Stimulated activated CD8-positive, alpha-beta memory T cell treated with anti-CD3 and anti-CD28 coated beads, Interleukin-12 subunit alpha, Interleukin-12 subunit beta, amount 100 ng/mL, for 1 hour (primary cell): ENCODE data around the gene PCDHGB4.
"Not testable (repeated sequence)": the region's sequence is repeated elsewhere in the genome, so short reads cannot be mapped to it uniquely, and the experiment has no call there.

Experiments used
- DNase-seq: peaks from one replicate; pipeline ENCODE4 v3.0.0-alpha.2; 2020; ENCODE audit warnings: low read depth

The PCDHGB4 gene

GRCh38 chr5:141387557-141388311 is at the start of gene PCDHGB4:
PCDHGB4 (plus strand) TSS chr5:141387698; CDS start chr5:141387885, 187 bp downstream.
- not testable (repeated sequence) for DNase-seq

GRCh38 chr5:141338538-141339306 is 48.8 kb upstream of the PCDHGB4 start, which contains the start of gene PCDHGA2:
PCDHGA2 (plus strand) TSS chr5:141338760.
- DNase-seq, result no peak

DNA sequence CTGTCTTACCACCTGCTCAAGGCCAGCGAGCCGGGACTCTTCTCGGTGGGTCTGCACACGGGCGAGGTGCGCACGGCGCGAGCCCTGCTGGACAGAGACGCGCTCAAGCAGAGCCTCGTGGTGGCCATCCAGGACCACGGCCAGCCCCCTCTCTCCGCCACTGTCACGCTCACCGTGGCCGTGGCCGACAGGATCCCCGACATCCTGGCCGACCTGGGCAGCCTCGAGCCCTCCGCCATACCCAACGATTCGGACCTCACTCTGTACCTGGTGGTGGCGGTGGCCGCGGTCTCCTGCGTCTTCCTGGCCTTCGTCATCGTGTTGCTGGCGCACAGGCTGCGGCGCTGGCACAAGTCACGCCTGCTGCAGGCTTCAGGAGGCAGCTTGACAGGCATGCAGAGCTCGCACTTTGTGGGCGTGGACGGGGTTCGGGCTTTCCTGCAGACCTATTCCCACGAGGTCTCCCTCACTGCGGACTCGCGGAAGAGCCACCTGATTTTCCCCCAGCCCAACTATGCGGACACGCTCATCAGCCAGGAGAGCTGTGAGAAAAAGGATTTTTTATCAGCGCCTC is 46.6 kb upstream of the PCDHGB4 start:
- not testable (repeated sequence) for DNase-seq

- no peak for DNase-seq
These were observed 44.7 kb upstream of the PCDHGB4 start for GRCh38 chr5:141342773-141343172.

DNA sequence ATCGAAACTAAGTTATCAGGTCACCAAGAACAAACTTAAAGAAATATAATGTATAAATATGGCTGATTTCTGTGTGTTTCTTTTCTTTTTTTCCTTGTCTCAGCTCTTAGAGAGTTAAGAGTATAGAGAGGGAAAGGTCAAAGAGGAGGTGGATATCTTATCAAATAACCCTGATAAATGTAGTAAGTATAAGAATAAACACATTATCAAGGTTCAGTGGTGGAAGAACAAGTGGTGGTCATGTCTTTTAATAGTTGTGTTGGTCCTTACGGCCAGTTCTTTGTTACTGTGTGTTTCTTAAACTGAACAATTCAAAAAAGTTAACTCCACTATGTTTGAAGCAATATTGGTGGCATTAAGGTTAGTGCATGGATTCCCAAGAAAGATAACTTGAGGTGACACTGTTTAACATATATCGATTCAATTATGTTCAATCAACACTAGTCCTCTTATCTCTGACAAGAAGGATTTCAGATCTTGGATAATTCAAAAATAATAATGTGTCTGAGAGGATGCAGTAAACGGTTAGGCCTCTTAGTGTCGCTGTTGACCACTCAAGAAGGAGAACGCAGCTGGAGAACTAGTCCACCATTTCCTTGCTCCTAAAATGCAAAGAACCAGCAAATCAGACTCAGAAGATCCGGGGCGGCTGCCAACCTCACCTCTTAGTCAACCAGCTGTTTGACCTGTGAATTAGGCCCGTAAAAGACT is 44.1 kb upstream of the PCDHGB4 start, which contains the start of gene PCDHGA3:
Gene PCDHGA3, plus strand, starts transcription at position 588 of the 711 bp plus-strand sequence. CDS start 205 bp downstream, outside the sequence.
- no peak for DNase-seq

DNA sequence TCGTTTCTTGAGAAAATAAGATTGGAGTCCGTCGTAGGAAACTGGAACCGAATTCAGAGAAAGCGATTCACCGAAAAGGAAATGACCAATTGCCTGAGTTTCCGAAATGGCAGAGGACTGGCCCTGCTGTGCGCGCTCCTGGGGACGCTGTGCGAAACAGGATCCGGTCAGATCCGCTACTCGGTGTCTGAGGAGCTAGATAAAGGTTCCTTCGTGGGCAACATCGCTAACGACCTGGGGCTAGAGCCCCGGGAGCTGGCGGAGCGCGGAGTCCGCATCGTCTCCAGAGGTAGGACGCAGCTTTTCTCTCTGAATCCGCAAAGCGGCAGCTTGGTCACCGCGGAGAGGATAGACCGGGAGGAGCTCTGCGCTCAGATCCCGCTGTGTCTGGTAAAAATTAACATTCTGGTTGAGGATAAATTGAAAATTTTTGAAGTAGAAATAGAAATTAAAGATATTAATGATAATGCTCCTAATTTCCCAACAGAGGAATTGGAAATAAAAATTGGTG is 43.5 kb upstream of the PCDHGB4 start:
- no peak for DNase-seq

DNA sequence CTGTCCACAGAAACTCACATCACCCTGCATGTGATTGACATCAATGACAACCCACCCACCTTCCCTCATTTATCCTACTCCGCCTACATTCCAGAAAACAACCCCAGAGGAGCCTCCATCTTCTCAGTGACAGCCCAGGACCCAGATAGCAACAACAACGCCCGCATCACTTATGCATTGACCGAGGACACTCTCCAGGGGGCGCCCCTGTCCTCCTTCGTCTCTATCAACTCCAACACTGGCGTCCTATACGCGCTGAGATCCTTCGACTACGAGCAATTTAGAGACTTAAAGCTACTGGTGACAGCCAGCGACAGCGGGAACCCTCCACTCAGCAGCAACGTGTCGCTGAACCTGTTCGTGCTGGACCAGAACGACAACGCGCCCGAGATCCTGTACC is 42.2 kb upstream of the PCDHGB4 start:
- DNase-seq, result no peak

- not testable (repeated sequence) for DNase-seq
These were observed 41.5 kb upstream of the PCDHGB4 start for GRCh38 chr5:141346017-141346416.

- no peak for DNase-seq
These were observed 37.4 kb upstream of the PCDHGB4 start, which contains the start of gene PCDHGB1 for GRCh38 chr5:141349917-141350619. PCDHGB1 (plus strand) TSS chr5:141350099; CDS start chr5:141350261, 162 bp downstream.

GRCh38 chr5:141351591-141351990 is 35.9 kb upstream of the PCDHGB4 start:
- no peak for DNase-seq

DNA sequence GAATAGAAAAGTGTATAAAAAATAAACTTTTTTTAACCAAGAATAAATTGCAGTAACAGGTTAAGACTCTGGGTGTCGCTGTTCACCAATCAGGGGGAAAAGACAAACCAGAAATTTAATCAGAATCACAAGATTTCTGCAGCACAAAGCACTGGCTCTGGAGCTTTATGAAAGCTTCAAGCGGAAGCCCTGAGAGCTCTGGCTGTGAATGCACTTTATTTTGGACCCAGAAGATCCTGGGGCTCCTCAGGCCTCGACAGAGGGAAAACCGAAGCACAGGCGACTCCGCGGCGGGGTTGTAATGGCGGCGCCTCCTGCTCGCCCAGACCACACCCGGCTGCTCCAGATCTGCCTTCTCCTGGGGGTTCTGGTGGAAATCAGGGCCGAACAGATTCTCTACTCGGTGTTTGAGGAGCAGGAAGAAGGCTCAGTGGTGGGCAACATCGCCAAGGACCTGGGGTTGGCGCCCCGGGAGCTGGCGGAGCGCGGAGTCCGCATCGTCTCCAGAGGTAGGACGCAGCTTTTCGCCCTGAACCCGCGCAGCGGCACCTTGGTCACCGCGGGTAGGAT is 32.5 kb upstream of the PCDHGB4 start, which contains the start of gene PCDHGA4:
Gene PCDHGA4, plus strand, starts transcription at position 122 of the 570 bp plus-strand sequence. Its CDS starts 87 bp downstream, at position 209.
- no peak for DNase-seq

GRCh38 chr5:141355641-141356040 is 31.9 kb upstream of the PCDHGB4 start:
- DNase-seq, result no peak

GRCh38 chr5:141356133-141356532 is 31.4 kb upstream of the PCDHGB4 start:
- no peak for DNase-seq

DNA sequence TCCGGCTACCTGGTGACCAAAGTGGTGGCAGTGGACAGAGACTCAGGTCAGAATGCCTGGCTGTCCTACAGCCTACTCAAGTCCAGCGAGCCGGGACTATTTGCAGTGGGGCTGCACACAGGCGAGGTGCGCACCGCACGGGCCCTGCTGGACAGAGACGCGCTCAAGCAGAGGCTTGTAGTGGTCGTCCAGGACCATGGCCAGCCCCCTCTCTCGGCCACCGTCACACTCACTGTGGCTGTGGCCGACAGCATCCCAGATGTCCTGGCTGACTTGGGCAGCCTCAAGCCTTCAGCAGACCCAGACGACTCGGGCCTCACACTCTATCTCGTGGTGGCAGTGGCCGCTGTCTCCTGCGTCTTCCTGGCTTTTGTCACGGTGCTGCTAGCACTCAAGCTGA is 30.5 kb upstream of the PCDHGB4 start:
- no peak for DNase-seq

DNA sequence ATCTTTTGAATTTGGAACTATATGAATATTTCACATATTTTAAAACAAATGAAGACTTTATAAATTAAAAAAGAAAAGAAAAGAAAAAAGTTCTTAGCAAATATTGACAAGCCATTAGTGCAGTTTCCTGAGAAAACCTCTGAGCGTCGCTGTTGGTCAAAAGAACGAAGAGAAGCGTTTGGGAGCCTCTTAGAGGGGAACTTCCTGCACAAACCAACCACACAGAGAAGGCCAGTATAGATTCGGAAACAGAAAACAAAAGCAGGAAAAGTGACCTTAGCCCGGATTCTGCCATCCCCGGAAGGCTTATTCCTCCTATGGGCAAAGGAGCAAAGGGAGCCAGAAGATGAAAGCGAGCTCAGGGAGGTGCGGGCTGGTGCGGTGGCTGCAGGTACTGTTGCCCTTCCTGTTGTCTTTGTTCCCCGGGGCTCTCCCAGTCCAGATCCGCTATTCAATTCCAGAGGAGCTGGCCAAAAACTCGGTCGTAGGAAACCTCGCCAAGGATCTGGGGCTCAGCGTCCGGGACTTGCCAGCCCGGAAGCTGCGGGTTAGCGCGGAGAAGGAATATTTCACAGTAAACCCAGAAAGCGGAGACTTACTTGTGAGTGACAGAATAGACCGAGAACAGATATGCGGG is 27.6 kb upstream of the PCDHGB4 start, which contains the start of gene PCDHGB2:
Gene PCDHGB2, plus strand, starts transcription at position 205 of the 637 bp plus-strand sequence. Its CDS starts 142 bp downstream, at position 347.
- DNase-seq, result no peak

GRCh38 chr5:141360685-141361084 is 26.8 kb upstream of the PCDHGB4 start:
- no peak for DNase-seq

- no peak for DNase-seq
These were observed 24.8 kb upstream of the PCDHGB4 start for GRCh38 chr5:141362719-141363118.

GRCh38 chr5:141363952-141364660 is 23.4 kb upstream of the PCDHGB4 start, which contains the start of gene PCDHGA5:
PCDHGA5 (plus strand) TSS chr5:141364162; CDS start chr5:141364331, 169 bp downstream.
- DNase-seq, result no peak
